22Rv1 (cell line): Measurements from ENCODE around the gene FAM24A.
"Not testable (repeated sequence)": the region's sequence is repeated elsewhere in the genome, so short reads cannot be mapped to it uniquely, and the experiment has no call there.

ENCODE experiments used
- H3K27ac ChIP-seq: fragments of 450-650 bp; 2 replicates; pipeline ENCODE4 v1.5.1; 2017
- ZFX ChIP-seq: fragments of 450-650 bp; IDR thresholded peaks from 2 replicates; pipeline ENCODE4 v1.6.1; 2017; ENCODE audit warnings: antibody characterized with exemption, borderline replicate concordance
- TF ChIP-seq, protein P1 (sequence below): fragments of 450-650 bp; IDR thresholded peaks from 2 replicates; pipeline ENCODE4 v1.5.1; 2017; ENCODE audit warnings: mild to moderate bottlenecking

FAM24A gene, protein sequence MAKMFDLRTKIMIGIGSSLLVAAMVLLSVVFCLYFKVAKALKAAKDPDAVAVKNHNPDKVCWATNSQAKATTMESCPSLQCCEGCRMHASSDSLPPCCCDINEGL

DNA sequence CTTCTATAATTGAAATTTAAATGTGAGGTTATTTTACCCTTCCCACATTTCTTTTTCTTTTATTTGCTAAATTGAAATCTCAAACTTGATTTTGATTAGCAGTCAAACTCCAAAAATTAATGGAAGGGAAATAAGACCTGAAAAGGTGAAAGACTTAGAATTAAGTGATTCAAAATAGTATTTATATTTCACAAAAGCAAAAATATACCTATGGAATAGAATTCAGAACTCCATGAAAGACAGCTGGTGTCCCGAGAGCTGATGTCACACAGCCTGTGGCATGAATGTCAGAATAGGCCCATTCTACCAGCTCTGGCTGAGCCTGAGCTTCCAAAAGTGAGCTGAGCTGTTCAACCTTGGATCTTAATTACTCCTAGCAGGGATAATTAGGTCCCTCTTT lies at the start of gene FAM24A:
TSS of gene FAM24A (plus strand) at position 301 of the 400 bp plus-strand sequence. CDS start 1,025 bp downstream, outside the sequence.
- H3K27ac ChIP-seq: no peak within 1 kb of the TSS
- TF ChIP-seq ZFX: no peak
- TF ChIP-seq, protein P1, sequence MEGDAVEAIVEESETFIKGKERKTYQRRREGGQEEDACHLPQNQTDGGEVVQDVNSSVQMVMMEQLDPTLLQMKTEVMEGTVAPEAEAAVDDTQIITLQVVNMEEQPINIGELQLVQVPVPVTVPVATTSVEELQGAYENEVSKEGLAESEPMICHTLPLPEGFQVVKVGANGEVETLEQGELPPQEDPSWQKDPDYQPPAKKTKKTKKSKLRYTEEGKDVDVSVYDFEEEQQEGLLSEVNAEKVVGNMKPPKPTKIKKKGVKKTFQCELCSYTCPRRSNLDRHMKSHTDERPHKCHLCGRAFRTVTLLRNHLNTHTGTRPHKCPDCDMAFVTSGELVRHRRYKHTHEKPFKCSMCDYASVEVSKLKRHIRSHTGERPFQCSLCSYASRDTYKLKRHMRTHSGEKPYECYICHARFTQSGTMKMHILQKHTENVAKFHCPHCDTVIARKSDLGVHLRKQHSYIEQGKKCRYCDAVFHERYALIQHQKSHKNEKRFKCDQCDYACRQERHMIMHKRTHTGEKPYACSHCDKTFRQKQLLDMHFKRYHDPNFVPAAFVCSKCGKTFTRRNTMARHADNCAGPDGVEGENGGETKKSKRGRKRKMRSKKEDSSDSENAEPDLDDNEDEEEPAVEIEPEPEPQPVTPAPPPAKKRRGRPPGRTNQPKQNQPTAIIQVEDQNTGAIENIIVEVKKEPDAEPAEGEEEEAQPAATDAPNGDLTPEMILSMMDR: no peak

DNA sequence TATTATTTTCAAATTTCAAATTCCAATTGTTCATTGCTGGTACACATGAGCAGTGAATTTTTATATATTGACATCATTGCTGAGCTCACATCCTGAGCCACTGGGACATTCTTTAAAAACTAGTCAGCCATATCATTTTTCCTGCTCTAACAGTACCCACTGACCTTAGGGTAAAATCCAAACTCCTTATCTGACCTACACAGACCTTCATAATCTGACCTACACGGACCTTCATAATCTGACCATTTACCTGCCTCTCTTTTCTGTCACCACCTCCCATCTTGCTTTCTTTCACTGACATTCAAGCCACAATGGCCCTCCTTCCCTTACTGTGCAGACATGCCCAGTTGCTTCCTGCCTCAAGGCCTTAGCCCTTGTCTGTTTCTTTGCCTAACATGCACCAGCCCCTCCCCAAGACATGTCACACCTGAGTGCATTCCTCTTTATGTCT lies 48.7 kb upstream of the FAM24A start:
- H3K27ac ChIP-seq: no peak overlapping the region
- TF ChIP-seq, protein P1: no peak
- no peak for TF ChIP-seq ZFX

DNA sequence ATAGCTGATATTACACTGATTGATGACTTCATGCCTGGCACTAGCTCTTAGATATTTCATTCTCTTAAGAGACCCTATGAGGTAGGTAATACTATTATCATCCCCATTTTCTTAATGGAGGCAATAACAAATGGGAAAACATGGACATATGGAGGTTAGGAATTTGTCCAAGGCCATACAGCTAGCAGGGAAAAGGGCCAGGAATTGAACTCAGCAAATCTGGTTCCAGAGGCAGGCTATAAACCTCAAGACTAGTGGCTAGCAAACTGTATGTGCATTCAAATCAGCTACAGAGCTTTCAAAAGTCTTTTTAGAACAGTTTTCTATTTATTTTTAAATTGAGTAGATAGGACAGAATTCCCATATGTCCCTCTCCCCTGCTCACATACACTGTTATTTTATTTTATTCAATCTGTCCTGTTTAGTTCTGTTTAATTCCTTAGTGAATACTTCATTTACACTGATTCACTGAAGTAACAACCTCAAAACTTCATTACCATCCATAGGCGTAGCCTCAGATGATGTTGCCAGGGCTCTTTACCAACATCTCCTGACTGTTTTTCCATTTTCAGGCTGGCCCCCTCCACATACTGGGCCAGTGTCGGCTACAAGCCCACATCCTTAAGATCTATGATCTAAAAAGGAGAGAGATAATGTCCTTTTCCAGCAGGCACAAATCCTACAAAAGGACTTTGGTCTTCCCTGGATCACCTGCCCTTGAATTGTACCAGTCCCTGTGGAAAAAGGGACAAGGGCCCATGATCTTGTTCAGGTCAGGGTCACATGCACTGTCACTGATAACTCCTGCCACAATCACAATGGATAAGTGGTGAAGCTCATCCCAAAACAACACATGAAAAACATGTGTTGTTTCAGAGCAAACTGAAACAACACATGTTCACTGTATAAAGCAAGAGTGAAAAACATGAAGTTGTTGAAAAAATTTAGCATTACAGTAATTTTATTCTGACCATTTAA lies 46.9 kb upstream of the FAM24A start:
- no peak overlapping the region for H3K27ac ChIP-seq
- TF ChIP-seq, protein P1: no peak
- no peak for TF ChIP-seq ZFX

DNA sequence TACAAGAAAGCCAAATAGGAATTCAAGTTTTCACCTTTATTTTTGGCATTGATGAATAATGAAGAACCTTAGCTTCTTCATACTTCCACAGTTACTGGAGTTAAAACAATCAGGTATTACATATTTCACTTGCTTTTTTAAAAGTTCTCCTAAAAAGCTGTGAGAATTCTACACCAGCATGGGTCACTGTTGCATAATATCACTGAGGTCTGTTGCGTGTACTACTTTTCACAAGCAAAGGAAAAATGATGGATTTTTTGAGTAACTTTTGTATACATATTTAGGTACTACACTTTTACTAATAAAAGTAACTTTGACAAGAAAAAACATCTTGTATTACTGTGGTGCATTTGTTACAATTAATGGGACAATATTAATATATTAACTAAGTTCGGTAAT lies 46.2 kb upstream of the FAM24A start:
- H3K27ac ChIP-seq: no peak overlapping the region
- TF ChIP-seq ZFX: no peak
- TF ChIP-seq, protein P1: no peak

DNA sequence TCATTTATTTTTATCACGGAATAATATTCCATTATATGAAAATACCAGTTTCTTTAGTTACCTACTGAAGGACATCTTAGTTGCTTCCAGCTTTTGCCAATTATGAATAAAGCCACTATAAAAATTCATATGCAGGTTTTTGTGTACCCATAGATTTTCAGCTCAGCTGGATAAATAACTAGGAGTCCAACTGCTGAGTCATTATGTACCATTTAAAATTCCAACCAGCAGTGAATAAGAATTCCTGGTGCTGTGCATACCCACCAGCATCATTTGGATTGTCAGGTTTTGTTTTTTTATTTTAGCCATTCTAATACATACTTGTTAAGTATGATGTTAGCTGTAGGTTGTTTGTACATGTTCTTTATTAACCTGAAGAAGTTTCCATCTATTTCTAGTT lies 45.5 kb upstream of the FAM24A start:
- no peak for TF ChIP-seq ZFX
- TF ChIP-seq, protein P1: no peak
- no peak overlapping the region for H3K27ac ChIP-seq

DNA sequence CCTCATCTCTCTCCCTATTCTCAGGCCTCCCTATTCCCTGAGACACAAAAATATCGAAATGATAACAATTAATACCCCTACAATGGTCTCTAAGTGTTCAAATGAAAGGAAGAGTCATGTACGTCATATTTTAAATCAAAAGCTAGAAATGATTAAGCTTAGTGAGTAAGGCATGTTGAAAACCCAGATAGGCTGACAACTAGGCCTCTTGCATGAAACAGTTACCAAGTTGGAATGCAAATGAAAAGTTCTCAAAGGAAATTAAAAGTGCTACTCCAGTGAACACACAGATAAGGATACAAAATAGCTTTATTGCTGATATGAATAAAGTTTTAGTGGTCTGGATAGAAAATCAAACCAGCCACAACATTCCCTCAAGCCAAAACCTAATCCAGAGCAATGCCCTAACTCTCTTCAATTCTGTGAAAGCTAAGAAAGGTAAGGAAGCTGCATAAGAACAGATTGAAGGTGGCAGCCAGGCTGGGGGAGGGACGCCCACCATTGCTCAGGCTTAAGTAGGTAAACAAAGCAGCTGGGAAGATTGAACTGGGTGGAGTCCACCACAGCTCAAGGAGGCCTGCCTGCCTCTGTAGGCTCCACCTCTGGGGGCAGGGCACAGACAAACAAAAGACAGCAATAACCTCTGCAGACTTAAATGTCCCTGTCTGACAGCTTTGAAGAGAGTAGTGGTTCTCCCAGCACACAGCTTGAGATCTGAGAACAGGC lies 43.5 kb upstream of the FAM24A start:
- H3K27ac ChIP-seq: not testable (repeated sequence)

DNA sequence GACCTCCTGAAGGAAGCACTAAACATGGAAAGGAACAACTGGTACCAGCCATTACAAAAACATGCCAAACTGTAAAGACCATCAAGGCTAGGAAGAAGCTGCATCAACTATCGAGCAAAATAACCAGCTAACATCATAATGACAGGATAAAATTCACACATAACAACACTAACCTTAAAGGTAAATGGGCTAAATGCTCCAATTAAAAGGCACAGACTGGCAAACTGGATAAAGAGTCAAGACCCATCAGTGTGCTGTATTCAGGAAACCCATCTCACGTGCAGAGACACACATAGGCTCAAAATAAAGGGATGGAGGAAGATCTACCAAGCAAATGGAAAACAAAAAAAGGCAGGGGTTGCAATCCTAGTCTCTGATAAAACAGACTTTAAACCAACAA lies 41.6 kb upstream of the FAM24A start:
- not testable (repeated sequence) for H3K27ac ChIP-seq

DNA sequence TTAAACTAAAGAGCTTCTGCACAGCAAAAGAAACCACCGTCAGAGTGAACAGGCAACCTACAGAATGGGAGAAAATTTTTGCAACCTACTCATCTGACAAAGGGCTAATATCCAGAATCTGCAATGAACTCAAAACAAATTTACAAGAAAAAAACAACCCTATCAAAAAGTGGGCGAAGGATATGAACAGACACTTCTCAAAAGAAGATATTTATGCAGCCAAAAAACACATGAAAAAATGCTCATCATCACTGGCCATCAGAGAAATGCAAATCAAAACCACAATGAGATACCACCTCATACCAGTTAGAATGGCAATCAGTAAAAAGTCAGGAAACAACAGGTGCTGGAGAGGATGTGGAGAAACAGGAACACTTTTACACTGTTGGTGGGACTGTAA lies 38.5 kb upstream of the FAM24A start:
- not testable (repeated sequence) for H3K27ac ChIP-seq
